Body of pancreas (tissue), 4 donors: ENCODE measurements around the gene GATA1. TPM values are rescaled to one million over a fixed set of nuclear protein-coding genes. Genes with fewer than 3 reads are reported as not detected.
A peak's percentile ranks its signal among the peaks of the same experiment; 100 is the strongest.

Source experiments
- ATAC-seq: fragments of 150-250 bp; one replicate; pipeline ENCODE4 v1.9.1; 2016
- DNase-seq, 4 donors: peaks; one replicate each; pipeline ENCODE4 v3.0.0-alpha.2; 2019
- H3K27ac ChIP-seq, 4 donors: fragments of 200-600 bp; sonication (generic); 1 replicate in 3 of 4; 2 replicates in 1 of 4; pipeline versions ENCODE4 v1.5.1 to v1.6.1; 2016 to 2019; ENCODE audit warnings: mild to moderate bottlenecking in 1 of 4, mixed read lengths in 1 of 4, moderate library complexity in 1 of 4
- H3K27me3 ChIP-seq, 2 donors: fragments of 200-600 bp; sonication (generic); one replicate each; pipeline ENCODE4 v1.6.0; 2016; ENCODE audit warnings: mild to moderate bottlenecking in 1 of 2
- H3K36me3 ChIP-seq, 2 donors: fragments of 200-600 bp; sonication (generic); replicated peaks in 1 of 2; 2 replicates each; pipeline ENCODE4 v1.5.1; 2016; ENCODE audit warnings: low read depth in 2 of 2; ENCODE audit not compliant: insufficient read depth in 1 of 2
- H3K4me1 ChIP-seq: fragments of 200-600 bp; sonication (generic); one replicate; pipeline ENCODE4 v1.6.0; 2016
- H3K4me3 ChIP-seq, 2 donors: fragments of 200-600 bp; sonication (generic); 1 replicate in 1 of 2; 2 replicates in 1 of 2; pipeline ENCODE4 v1.5.1; 2016 to 2019
- H3K9me3 ChIP-seq, 3 donors: fragments of 200-600 bp; sonication (generic); 1 replicate in 2 of 3; 2 replicates in 1 of 3; pipeline ENCODE4 v1.5.1; 2016
- CTCF ChIP-seq, 7 experiments: fragments of 450-650 bp in 4 of 7; fragments of 200-600 bp in 3 of 7; sonication (generic) in 3 of 7; IDR thresholded peaks; one replicate each; pipeline ENCODE4 v1.5.1; 2016 to 2019; ENCODE audit warnings: antibody characterized with exemption in 7 of 7
- POLR2A ChIP-seq, 3 donors: fragments of 450-650 bp; IDR thresholded peaks; one replicate each; pipeline ENCODE4 v1.6.1; 2016; ENCODE audit warnings: antibody characterized with exemption in 3 of 3, mild to moderate bottlenecking in 2 of 3
- WGBS, 2 donors: methylation state at CpG; one replicate each; pipeline ENCODE4 v1.1.5; 2017; 5-methylcytosine and 5-hydroxymethylcytosine counted together
- intact Hi-C: fragments of 100-400 bp; cut with DNase I; formaldehyde crosslinking; loops from one replicate; pipeline ENCODE4 v1.15.1; 2023
- small RNA-seq: library from RNA; depleted of rRNA; stranded (forward); fragments of <200 nt; gene quantifications from one replicate; pipeline ENCODE3, GENCODE V24; 2016
- total RNA-seq, 2 donors: library from RNA; depleted of rRNA; stranded (reverse); fragments of >200 nt; gene quantifications; one replicate each; pipeline ENCODE4 v1.1.0, GENCODE V29; 2016

The GATA1 gene
- total RNA-seq, 2 donors from 2014 or later = not detected

- H3K4me1 ChIP-seq = no peaks in the 10 kb centered on the region
- ATAC-seq = no peak
- H3K36me3 ChIP-seq = no peaks in the 10 kb centered on the region
- TF ChIP-seq POLR2A (IDR thresholded peaks at IDR 0.05) = no peak
- TF ChIP-seq CTCF (IDR thresholded peaks at IDR 0.05) = no peak
- intact Hi-C loops = no loop called here
- H3K27ac ChIP-seq = no peak within 1 kb of the TSS
- DNase-seq = peak in 3 of 4 donors; percentile 35 to 50 (median 44)
- H3K4me3 ChIP-seq = no peak within 1 kb of the TSS
- H3K27me3 ChIP-seq = no peaks in the 10 kb centered on the region
- H3K9me3 ChIP-seq = no peaks in the 10 kb centered on the region
- 32 to 33% methylated on average over 8 to 9 of the region's 35 CpGs for WGBS, 2 donors
Observed at GRCh38 chrX:48835524-48836329, 49.3 kb downstream of the GATA1 start, which contains the start of gene PCSK1N. PCSK1N (minus strand) TSS chrX:48835610; CDS start chrX:48835532, 78 bp downstream.

DNA sequence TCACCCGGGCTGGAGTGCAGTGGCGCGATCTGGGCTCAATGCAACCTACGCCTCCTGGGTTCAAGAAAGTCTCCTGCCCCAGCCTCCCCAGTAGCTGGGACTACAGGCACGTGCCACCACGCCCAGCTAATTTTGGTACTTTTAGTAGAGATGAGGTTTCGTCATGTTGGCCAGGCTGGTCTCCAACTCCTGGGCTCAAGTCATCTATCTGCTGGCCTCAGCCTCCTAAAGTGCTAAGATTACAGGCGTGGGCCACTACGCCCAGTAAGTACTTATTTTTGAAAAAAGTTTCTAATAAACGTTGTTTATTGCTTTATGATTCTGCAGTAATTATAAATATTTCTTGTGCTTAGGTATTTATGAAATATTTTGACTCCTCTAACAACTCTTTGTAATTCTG, 53.3 kb downstream of the GATA1 start:
- no peak overlapping the region for H3K27ac ChIP-seq
- TF ChIP-seq CTCF (IDR thresholded peaks at IDR 0.05) (no peak), POLR2A (IDR thresholded peaks at IDR 0.05) (no peak)
- H3K27me3 ChIP-seq = no peaks in the 10 kb centered on the region
- H3K36me3 ChIP-seq = no peaks in the 10 kb centered on the region
- no peak for DNase-seq
- WGBS, 2 donors = 77 to 84% methylated on average over 9 to 10 of the region's 10 CpGs
- no peak overlapping the region for H3K4me3 ChIP-seq
- ATAC-seq = no peak
- intact Hi-C loops = no loop called here
- H3K9me3 ChIP-seq = no peaks in the 10 kb centered on the region
- H3K4me1 ChIP-seq = no peaks in the 10 kb centered on the region

Small RNA genes within 50 kb of the gene (small RNA-seq; reads per million reads assigned to genes)
- not detected for gene RNU6-29P

Other genes starting within 250 kb of the GATA1 start
- 1 to 10 TPM; 5.4 to 5.9 TPM for gene TBC1D25, start 246.9 kb upstream of the GATA1 start, total RNA-seq
- 100 to 1,000 TPM; 184 to 194 TPM for gene RBM3, start 212.1 kb upstream of the GATA1 start, total RNA-seq
- gene WDR13, start 189.1 kb upstream of the GATA1 start, total RNA-seq = 100 to 1,000 TPM; 132 to 134 TPM
- 1 to 10 TPM in 1 of 2 donors, not detected in 1; 1.0 TPM for gene WAS, start 102.8 kb upstream of the GATA1 start, total RNA-seq
- gene SUV39H1, start 89.9 kb upstream of the GATA1 start, total RNA-seq = 1 to 10 TPM; 2.1 to 2.6 TPM
- not detected for gene GLOD5, start 24.8 kb upstream of the GATA1 start, total RNA-seq
- 10 to 100 TPM; 34.5 to 75.5 TPM for gene HDAC6, start 15.5 kb downstream of the GATA1 start, total RNA-seq
- not detected for gene ERAS, start 39.9 kb downstream of the GATA1 start, total RNA-seq
- 100 to 1,000 TPM; 110 to 196 TPM for gene PCSK1N, start 49.0 kb downstream of the GATA1 start, total RNA-seq
- 10 to 100 TPM; 24.4 to 35.3 TPM for gene TIMM17B, start 111.2 kb downstream of the GATA1 start, total RNA-seq
- 10 to 100 TPM; 43.6 to 48.1 TPM for gene PQBP1, start 111.3 kb downstream of the GATA1 start, total RNA-seq
- gene SLC35A2, start 125.1 kb downstream of the GATA1 start, total RNA-seq = 10 to 100 TPM; 12.5 to 20.1 TPM
- gene PIM2, start 132.4 kb downstream of the GATA1 start, total RNA-seq = 1 to 10 TPM; 2.3 to 7.9 TPM
- gene OTUD5, start 171.0 kb downstream of the GATA1 start, total RNA-seq = 10 to 100 TPM; 23.6 to 40.2 TPM
- 1 to 10 TPM in 1 of 2 donors, under 1 TPM in 1; 0.52 to 1.3 TPM for gene KCND1, start 185.3 kb downstream of the GATA1 start, total RNA-seq
- gene GRIPAP1, start 215.7 kb downstream of the GATA1 start, total RNA-seq = 10 to 100 TPM; 22.8 to 42.5 TPM